K562 (cell line): ENCODE data around the gene DESI2. TPM values are rescaled to one million over a fixed set of nuclear protein-coding genes. Genes with fewer than 3 reads are reported as not detected.

Experiments
- BRF1 ChIP-seq: IDR thresholded peaks from 3 replicates; pipeline ENCODE4 v1.6.1; 2011; ENCODE audit warnings: borderline replicate concordance, mild to moderate bottlenecking; ENCODE audit not compliant: insufficient read length; ENCODE audit errors: extremely low read depth
- FOXP1 ChIP-seq: sonication (generic); formaldehyde crosslinking; IDR thresholded peaks from 2 replicates; pipeline ENCODE4 v1.8.0; 2022; ENCODE audit warnings: mild to moderate bottlenecking, missing genetic modification reagents
- GABPA ChIP-seq: fragments of 200-800 bp; sonication (Bioruptor generic); conservative IDR thresholded peaks from 2 replicates; pipeline ENCODE4 v1.6.1; 2016; ENCODE audit warnings: low read depth, missing genetic modification characterization, missing compliant biosample characterization
- MCM5 ChIP-seq: fragments of 450-650 bp; IDR thresholded peaks from 2 replicates; pipeline ENCODE4 v1.6.1; 2016; ENCODE audit warnings: low read depth
- MTF1 ChIP-seq: fragments of 250-450 bp; sonication (Bioruptor Pico); IDR thresholded peaks from 2 replicates; pipeline ENCODE4 v1.9.0; 2021; ENCODE audit warnings: moderate library complexity, mild to moderate bottlenecking, inconsistent platforms, borderline replicate concordance
- POLR2AphosphoS2 ChIP-seq: IDR thresholded peaks from 2 replicates; pipeline ENCODE4 v1.6.1; 2012; ENCODE audit warnings: low read length, improper control_type of control experiment
- PRPF4 ChIP-seq: fragments of 200-400 bp; formaldehyde crosslinking; IDR thresholded peaks from one replicate; pipeline ENCODE4 v1.6.1; 2017; ENCODE audit warnings: low read length, low read depth, mild to moderate bottlenecking; ENCODE audit not compliant: insufficient read depth, poor library complexity, severe bottlenecking
- RAD21 ChIP-seq, 2 experiments: fragments of 250-450 bp in 1 of 2; fragments of 450-650 bp in 1 of 2; sonication (Bioruptor Pico) in 1 of 2; formaldehyde crosslinking in 1 of 2; IDR thresholded peaks in 1 of 2; conservative IDR thresholded peaks in 1 of 2; 2 replicates each; pipeline versions ENCODE4 v1.4.0 to v1.8.0; 2020 to 2022; ENCODE audit warnings: mild to moderate bottlenecking in 2 of 2, moderate library complexity in 1 of 2
- RBM22 ChIP-seq: fragments of 200-400 bp; formaldehyde crosslinking; IDR thresholded peaks from 2 replicates; pipeline ENCODE4 v1.6.1; 2018; ENCODE audit warnings: low read length, low read depth; ENCODE audit not compliant: poor library complexity, severe bottlenecking
- SAFB ChIP-seq: fragments of 200-400 bp; formaldehyde crosslinking; IDR thresholded peaks from 2 replicates; pipeline ENCODE4 v1.6.1; 2017; ENCODE audit warnings: low read depth, low read length, borderline replicate concordance
- SMAD3 ChIP-seq: fragments of 450-650 bp; formaldehyde crosslinking; conservative IDR thresholded peaks from 2 replicates; pipeline ENCODE4 v1.4.0; 2020; ENCODE audit warnings: mild to moderate bottlenecking
- SMARCC2 ChIP-seq: fragments of 450-650 bp; IDR thresholded peaks from 2 replicates; pipeline ENCODE4 v1.6.1; 2017; ENCODE audit warnings: antibody characterized with exemption, moderate library complexity, mild to moderate bottlenecking, low read depth
- SUPT5H ChIP-seq: fragments of 450-650 bp; IDR thresholded peaks from 2 replicates; pipeline ENCODE4 v1.6.1; 2016
- TEAD4 ChIP-seq, 2 experiments: sonication (generic) in 1 of 2; formaldehyde crosslinking in 1 of 2; IDR thresholded peaks; 2 replicates each; pipeline versions ENCODE4 v1.6.1 to v1.8.0; 2012 to 2022; ENCODE audit warnings: borderline replicate concordance in 1 of 2, inconsistent platforms in 1 of 2, low read length in 1 of 2, mild to moderate bottlenecking in 1 of 2, missing genetic modification reagents in 1 of 2
- TRIM28 ChIP-seq: fragments of 450-650 bp; IDR thresholded peaks from 2 replicates; pipeline ENCODE4 v1.6.1; 2017
- ZC3H8 ChIP-seq: fragments of 450-650 bp; IDR thresholded peaks from 2 replicates; pipeline ENCODE4 v1.6.1; 2017
- ZNF124 ChIP-seq: sonication (generic); formaldehyde crosslinking; IDR thresholded peaks from 2 replicates; pipeline ENCODE4 v1.8.1; 2022; ENCODE audit warnings: missing genetic modification reagents
- ZNF184 ChIP-seq: sonication (generic); formaldehyde crosslinking; IDR thresholded peaks from 2 replicates; pipeline ENCODE4 v1.5.0; 2020; ENCODE audit warnings: missing genetic modification reagents
- ZNF384 ChIP-seq: IDR thresholded peaks from 2 replicates; pipeline ENCODE4 v1.6.1; 2012; ENCODE audit warnings: low read depth, low read length, improper control_type of control experiment
- ZNF830 ChIP-seq: fragments of 250-450 bp; sonication (Bioruptor Pico); IDR thresholded peaks from 2 replicates; pipeline ENCODE4 v1.5.0; 2021; ENCODE audit warnings: mild to moderate bottlenecking
- polyA plus RNA-seq, 8 experiments: library from polyadenylated mRNA; depleted of rRNA in 4 of 8; stranded (reverse) in 5 of 8; unstranded in 3 of 8; fragments of >200 nt; fragmentation: Nextera tagmentation in 2 of 8; fragmentation: Illumina TruSeq in 1 of 8; extraction: Ambion mirVana in 2 of 8; extraction: Trizol in 1 of 8; gene quantifications; 2 replicates each; pipeline versions ENCODE4 v1.2.1 to v1.2.3, GENCODE V29; 2011 to 2014; ENCODE audit warnings: inconsistent platforms in 1 of 8, missing spikeins in 1 of 8
- total RNA-seq, 7 experiments: library from RNA; depleted of rRNA in 6 of 7; stranded (reverse); fragments of >200 nt in 6 of 7; fragmentation: Illumina TruSeq in 2 of 7; extraction: Trizol in 2 of 7; gene quantifications; 2 replicates each; pipeline versions ENCODE4 v1.2.1 to v1.2.3, GENCODE V29; 2011 to 2021; ENCODE audit warnings: low replicate concordance in 1 of 7
- TF ChIP-seq, protein P1 (sequence below): sonication (generic); formaldehyde crosslinking; IDR thresholded peaks from 2 replicates; pipeline ENCODE4 v1.8.0; 2022; ENCODE audit warnings: mild to moderate bottlenecking, low read depth, missing genetic modification reagents
- TF ChIP-seq, protein P2 (sequence below): fragments of 250-450 bp; sonication (Bioruptor Pico); IDR thresholded peaks from 2 replicates; pipeline ENCODE4 v1.5.0; 2021
- TF ChIP-seq, protein P3 (sequence below): fragments of 250-450 bp; sonication (Bioruptor Pico); IDR thresholded peaks from 2 replicates; pipeline ENCODE4 v1.4.0; 2020; ENCODE audit warnings: mild to moderate bottlenecking, moderate library complexity, borderline replicate concordance

The DESI2 gene
- total and polyA plus RNA-seq, 9 of the 15 experiments (the other 6 are each of a cell fraction or from before 2014, with no cell fraction given): 17.4 to 59.4 (median 38.4) TPM

DNA sequence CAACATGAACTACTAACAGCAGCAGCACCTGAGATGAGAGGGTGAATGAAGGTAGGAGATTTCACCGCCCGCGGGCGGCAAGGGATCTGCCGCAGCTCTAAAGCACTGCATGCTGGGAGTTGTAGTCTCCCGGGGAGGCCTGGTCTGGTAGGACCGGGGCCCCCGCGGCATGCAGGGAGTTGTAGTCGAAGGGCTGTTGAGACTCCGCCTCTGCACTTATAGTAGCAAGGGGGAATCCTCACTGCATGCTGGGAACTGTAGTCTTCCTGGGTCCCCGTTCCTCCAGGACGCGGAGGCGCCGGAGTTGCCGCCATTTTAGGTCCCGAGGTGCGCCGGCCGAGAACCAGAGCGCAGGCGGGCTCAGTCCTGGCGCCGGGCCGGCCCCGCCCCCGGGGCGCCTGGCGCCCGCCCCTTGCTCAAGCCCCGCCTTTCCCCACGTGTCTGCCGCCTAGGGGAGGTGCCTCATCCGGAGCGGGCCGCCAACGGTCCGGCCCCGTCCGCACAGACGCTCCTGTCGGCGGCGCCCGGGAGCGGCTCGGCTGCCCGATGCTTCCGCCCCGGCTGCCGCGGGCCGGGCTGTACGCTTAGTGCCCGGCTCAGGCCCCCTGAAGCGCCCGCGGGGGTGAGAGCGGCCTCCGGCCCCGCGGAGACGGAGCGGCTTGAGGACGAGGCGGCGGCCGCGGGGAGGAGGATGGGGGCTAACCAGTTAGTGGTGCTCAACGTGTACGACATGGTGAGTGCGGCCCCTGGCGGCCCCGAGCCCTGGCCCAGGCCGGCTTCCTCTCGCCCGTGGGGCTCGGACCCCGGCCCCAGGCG, at the start of gene DESI2 (continued):
- TF ChIP-seq, protein P1, sequence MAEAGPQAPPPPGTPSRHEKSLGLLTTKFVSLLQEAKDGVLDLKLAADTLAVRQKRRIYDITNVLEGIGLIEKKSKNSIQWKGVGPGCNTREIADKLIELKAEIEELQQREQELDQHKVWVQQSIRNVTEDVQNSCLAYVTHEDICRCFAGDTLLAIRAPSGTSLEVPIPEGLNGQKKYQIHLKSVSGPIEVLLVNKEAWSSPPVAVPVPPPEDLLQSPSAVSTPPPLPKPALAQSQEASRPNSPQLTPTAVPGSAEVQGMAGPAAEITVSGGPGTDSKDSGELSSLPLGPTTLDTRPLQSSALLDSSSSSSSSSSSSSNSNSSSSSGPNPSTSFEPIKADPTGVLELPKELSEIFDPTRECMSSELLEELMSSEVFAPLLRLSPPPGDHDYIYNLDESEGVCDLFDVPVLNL (CRISPR knock-in tag): no peak
- TF ChIP-seq ZNF124 (CRISPR knock-in tag) (no peak), ZNF184 (CRISPR knock-in tag) (no peak), SMARCC2 (peak; percentile 26; the same call in 1 of the 2 replicates), PRPF4 (no peak), GABPA (tag) (peak; percentile 77), ZNF384 (no peak), RBM22 (peak; percentile 44), RAD21 (CRISPR knock-in tag; conservative IDR thresholded peaks at IDR 0.05 in 1 of 2, IDR thresholded peaks at IDR 0.05 in 1 of 2) (peak; percentile 46 to 55), BRF1 (no peak), POLR2AphosphoS2 (peak; percentile 43; the same call in 1 of the 2 replicates), TRIM28 (no peak), SUPT5H (0 out of 2 replicates have a peak, but pooled peaks have one; percentile 54), FOXP1 (peak; percentile 74), MTF1 (CRISPR knock-in tag) (no peak), TEAD4 (IDR thresholded peaks at IDR 0.05; ENCODE audit: low read length) (peak; percentile 42), TEAD4 (CRISPR knock-in tag; IDR thresholded peaks at IDR 0.05; ENCODE audit: borderline replicate concordance) (peak; percentile 10; the same call in 1 of the 2 replicates), ZC3H8 (no peak), SMAD3 (CRISPR knock-in tag) (no peak), SAFB (no peak), ZNF830 (CRISPR knock-in tag) (no peak), MCM5 (no peak)
- TF ChIP-seq, protein P2, sequence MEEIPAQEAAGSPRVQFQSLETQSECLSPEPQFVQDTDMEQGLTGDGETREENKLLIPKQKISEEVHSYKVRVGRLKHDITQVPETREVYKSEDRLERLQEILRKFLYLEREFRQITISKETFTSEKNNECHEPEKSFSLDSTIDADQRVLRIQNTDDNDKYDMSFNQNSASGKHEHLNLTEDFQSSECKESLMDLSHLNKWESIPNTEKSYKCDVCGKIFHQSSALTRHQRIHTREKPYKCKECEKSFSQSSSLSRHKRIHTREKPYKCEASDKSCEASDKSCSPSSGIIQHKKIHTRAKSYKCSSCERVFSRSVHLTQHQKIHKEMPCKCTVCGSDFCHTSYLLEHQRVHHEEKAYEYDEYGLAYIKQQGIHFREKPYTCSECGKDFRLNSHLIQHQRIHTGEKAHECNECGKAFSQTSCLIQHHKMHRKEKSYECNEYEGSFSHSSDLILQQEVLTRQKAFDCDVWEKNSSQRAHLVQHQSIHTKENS (CRISPR knock-in tag): no peak
- TF ChIP-seq, protein P3, sequence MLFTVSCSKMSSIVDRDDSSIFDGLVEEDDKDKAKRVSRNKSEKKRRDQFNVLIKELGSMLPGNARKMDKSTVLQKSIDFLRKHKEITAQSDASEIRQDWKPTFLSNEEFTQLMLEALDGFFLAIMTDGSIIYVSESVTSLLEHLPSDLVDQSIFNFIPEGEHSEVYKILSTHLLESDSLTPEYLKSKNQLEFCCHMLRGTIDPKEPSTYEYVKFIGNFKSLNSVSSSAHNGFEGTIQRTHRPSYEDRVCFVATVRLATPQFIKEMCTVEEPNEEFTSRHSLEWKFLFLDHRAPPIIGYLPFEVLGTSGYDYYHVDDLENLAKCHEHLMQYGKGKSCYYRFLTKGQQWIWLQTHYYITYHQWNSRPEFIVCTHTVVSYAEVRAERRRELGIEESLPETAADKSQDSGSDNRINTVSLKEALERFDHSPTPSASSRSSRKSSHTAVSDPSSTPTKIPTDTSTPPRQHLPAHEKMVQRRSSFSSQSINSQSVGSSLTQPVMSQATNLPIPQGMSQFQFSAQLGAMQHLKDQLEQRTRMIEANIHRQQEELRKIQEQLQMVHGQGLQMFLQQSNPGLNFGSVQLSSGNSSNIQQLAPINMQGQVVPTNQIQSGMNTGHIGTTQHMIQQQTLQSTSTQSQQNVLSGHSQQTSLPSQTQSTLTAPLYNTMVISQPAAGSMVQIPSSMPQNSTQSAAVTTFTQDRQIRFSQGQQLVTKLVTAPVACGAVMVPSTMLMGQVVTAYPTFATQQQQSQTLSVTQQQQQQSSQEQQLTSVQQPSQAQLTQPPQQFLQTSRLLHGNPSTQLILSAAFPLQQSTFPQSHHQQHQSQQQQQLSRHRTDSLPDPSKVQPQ (CRISPR knock-in tag): 0 out of 2 replicates have a peak, but pooled peaks have one; percentile 44
